OCI-LY3 (cell line): ENCODE measurements around the gene SIGLEC9.

Experiments used
- H2AFZ ChIP-seq: fragments of 200-600, 300-600 bp; shearing (Covaris generic); 2 replicates; pipeline ENCODE4 v1.6.0; 2014; ENCODE audit warnings: antibody characterized with exemption, low read depth, low read length
- H3K27ac ChIP-seq: fragments of 200-600, 300-600 bp; sonication (generic); 2 replicates; pipeline ENCODE4 v1.5.1; 2014; ENCODE audit warnings: mild to moderate bottlenecking, low read length, moderate library complexity, mixed read lengths
- H3K27me3 ChIP-seq: fragments of 200-600, 300-600 bp; sonication (generic); 2 replicates; pipeline ENCODE4 v1.6.1; 2014; ENCODE audit warnings: low read depth, low read length, mixed read lengths
- H3K36me3 ChIP-seq: fragments of 200-600, 300-600 bp; sonication (generic); replicated peaks from 2 replicates; pipeline ENCODE3; 2014; ENCODE audit warnings: low read depth, low read length, mixed read lengths
- H3K4me1 ChIP-seq: fragments of 300-600, 200-600 bp; sonication (generic); 2 replicates; pipeline ENCODE4 v1.6.1; 2014; ENCODE audit warnings: low read length, mixed read lengths
- H3K4me2 ChIP-seq: fragments of 200-600, 300-600 bp; sonication (generic); 2 replicates; pipeline ENCODE4 v1.6.1; 2014; ENCODE audit warnings: low read length, mixed read lengths
- H3K4me3 ChIP-seq: fragments of 300-600, 200-600 bp; sonication (generic); 2 replicates; pipeline ENCODE4 v1.5.1; 2014; ENCODE audit warnings: antibody characterized with exemption, mild to moderate bottlenecking, low read length, moderate library complexity
- H3K79me2 ChIP-seq: fragments of 300-600, 200-600 bp; shearing (Covaris generic); 2 replicates; pipeline ENCODE4 v1.6.1; 2014; ENCODE audit warnings: mild to moderate bottlenecking, low read length, mixed read lengths
- H3K9ac ChIP-seq: fragments of 300-600, 200-600 bp; shearing (Covaris generic); 2 replicates; pipeline ENCODE4 v1.6.0; 2014; ENCODE audit warnings: mild to moderate bottlenecking, low read length, moderate library complexity
- H3K9me3 ChIP-seq: fragments of 200-600, 300-600 bp; shearing (Covaris generic); 2 replicates; pipeline ENCODE4 v1.6.1; 2014; ENCODE audit warnings: low read length, mixed read lengths; ENCODE audit not compliant: insufficient read depth
- H4K20me1 ChIP-seq: fragments of 200-600, 300-600 bp; sonication (generic); 2 replicates; pipeline ENCODE4 v1.6.1; 2016; ENCODE audit warnings: low read length, mixed read lengths; ENCODE audit not compliant: insufficient read depth
- CTCF ChIP-seq: fragments of 200-600, 300-600 bp; sonication (generic); IDR thresholded peaks from 2 replicates; pipeline ENCODE4 v1.5.1; 2014; ENCODE audit warnings: antibody characterized with exemption, low read length, low read depth
- EZH2phosphoT487 ChIP-seq: fragments of 200-600 bp; shearing (Covaris generic); IDR thresholded peaks from 2 replicates; pipeline ENCODE4 v1.6.1; 2018; ENCODE audit warnings: antibody characterized with exemption, mixed run types, low read depth

SIGLEC9 gene

DNA sequence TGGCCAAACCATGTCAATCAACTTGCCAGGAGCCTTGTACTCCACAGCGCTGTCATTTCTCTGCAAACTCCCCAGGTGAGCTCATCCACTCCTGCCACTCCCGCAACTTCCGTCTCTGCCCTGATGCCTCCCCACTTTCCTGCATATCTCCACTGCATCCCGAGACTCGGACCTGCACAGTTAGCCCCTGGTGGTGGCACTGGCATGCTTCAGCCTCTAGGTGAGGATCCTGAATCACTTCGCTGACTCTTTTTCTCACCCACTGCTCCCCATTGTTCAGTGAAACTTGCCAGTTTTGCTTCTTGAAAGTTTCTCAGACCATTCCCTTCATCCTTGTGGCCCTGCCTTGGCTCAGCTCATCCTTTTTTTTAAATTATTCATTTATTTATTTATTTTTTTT is 13.1 kb upstream of the SIGLEC9 start:
- no peak overlapping the region for H3K4me2 ChIP-seq
- no peak overlapping the region for H3K9ac ChIP-seq
- H4K20me1 ChIP-seq, result no peaks in the 10 kb centered on the region
- H3K4me1 ChIP-seq, result peaks cover 11% of the 10 kb centered on the region
- no peak overlapping the region for H3K4me3 ChIP-seq
- H3K27ac ChIP-seq, result no peak overlapping the region
- H2AFZ ChIP-seq, result no peak overlapping the region
- H3K79me2 ChIP-seq, result peaks cover 16% of the 10 kb centered on the region
- peaks cover 36% of the 10 kb centered on the region for H3K27me3 ChIP-seq
- TF ChIP-seq CTCF (peak; percentile 19; the same call in 1 of the 2 replicates), EZH2phosphoT487 (no peak)
- H3K9me3 ChIP-seq, result no peaks in the 10 kb centered on the region
- H3K36me3 ChIP-seq, result no peaks in the 10 kb centered on the region

GRCh38 chr19:51114087-51114729 is 10.5 kb upstream of the SIGLEC9 start:
- H4K20me1 ChIP-seq, result no peaks in the 10 kb centered on the region
- H3K27me3 ChIP-seq, result peaks cover 51% of the 10 kb centered on the region
- no peak overlapping the region for H3K27ac ChIP-seq
- H3K79me2 ChIP-seq, result no peaks in the 10 kb centered on the region
- no peak overlapping the region for H2AFZ ChIP-seq
- TF ChIP-seq CTCF, result no peak
- TF ChIP-seq EZH2phosphoT487, result no peak
- no peak overlapping the region for H3K4me3 ChIP-seq
- H3K4me1 ChIP-seq, result no peaks in the 10 kb centered on the region
- no peaks in the 10 kb centered on the region for H3K36me3 ChIP-seq
- no peak overlapping the region for H3K9ac ChIP-seq
- H3K9me3 ChIP-seq, result no peaks in the 10 kb centered on the region
- H3K4me2 ChIP-seq, result no peak overlapping the region

DNA sequence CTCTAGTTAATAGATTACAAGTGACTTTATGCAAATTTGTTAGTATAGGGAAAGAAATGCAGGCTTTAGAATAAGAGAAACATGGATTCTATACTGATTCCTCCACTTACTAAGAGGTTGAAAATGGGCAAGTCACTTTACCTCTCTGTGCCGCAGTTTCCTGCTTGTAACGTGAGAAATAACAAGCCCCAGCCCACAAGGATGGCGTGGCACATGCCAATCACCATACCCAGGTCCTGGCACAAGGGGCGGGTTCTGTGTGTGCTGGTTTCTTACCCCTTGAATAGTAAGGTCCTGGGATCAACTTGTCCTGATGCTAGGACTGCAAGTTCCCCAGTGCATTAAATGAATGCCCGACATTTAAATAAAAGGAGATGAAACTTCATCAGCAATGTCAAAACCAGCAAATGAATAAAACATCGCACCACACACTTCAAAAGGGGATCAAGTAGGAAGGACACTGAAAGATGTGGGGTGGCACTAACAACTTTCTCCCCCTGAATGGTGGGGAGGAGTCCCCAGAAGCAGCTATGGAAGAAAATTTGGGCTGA is 7.9 kb upstream of the SIGLEC9 start:
- no peak for TF ChIP-seq EZH2phosphoT487
- no peak for TF ChIP-seq CTCF

GRCh38 chr19:51119101-51119500 is 5.6 kb upstream of the SIGLEC9 start:
- no peak overlapping the region for H3K27ac ChIP-seq
- no peak overlapping the region for H2AFZ ChIP-seq
- no peaks in the 10 kb centered on the region for H3K9me3 ChIP-seq
- H3K79me2 ChIP-seq, result no peaks in the 10 kb centered on the region
- H3K9ac ChIP-seq, result no peak overlapping the region
- no peak for TF ChIP-seq CTCF
- TF ChIP-seq EZH2phosphoT487, result no peak
- H3K27me3 ChIP-seq, result peaks cover 30% of the 10 kb centered on the region; the same call in 1 of the 2 replicates
- no peak overlapping the region for H3K4me2 ChIP-seq
- no peaks in the 10 kb centered on the region for H3K36me3 ChIP-seq
- H3K4me3 ChIP-seq, result no peak overlapping the region
- no peaks in the 10 kb centered on the region for H4K20me1 ChIP-seq
- H3K4me1 ChIP-seq, result no peaks in the 10 kb centered on the region

More for the DNA sequence above, 7.9 kb upstream of the SIGLEC9 start:
- Histone ChIP-seq H3K4me3 (no peak overlapping the region), H3K79me2 (no peaks in the 10 kb centered on the region), H3K36me3 (no peaks in the 10 kb centered on the region), H3K9me3 (no peaks in the 10 kb centered on the region), H3K27me3 (peaks cover 51% of the 10 kb centered on the region), H3K27ac (no peak overlapping the region), H3K4me2 (no peak overlapping the region), H3K9ac (no peak overlapping the region), H2AFZ (no peak overlapping the region), H4K20me1 (no peaks in the 10 kb centered on the region), H3K4me1 (no peaks in the 10 kb centered on the region)
